ENCODE measurements around the gene FDCSP. TPM values are rescaled to one million over a fixed set of nuclear protein-coding genes. Genes with fewer than 3 reads are reported as not detected.
A peak's percentile ranks its signal among the peaks of the same experiment; 100 is the strongest.
"Not testable (repeated sequence)": the region's sequence is repeated elsewhere in the genome, so short reads cannot be mapped to it uniquely, and the experiment has no call there.

The FDCSP gene
- not detected in 2 replicates for polyA plus RNA-seq (2014; cell fraction: cytosol; rRNA removed)
- not detected in 2 replicates for polyA plus RNA-seq (2014; cell fraction: nucleus; rRNA removed)

- DNase-seq (ENCODE audit: low spot score) = no peak
Observed at GRCh38 chr4:70225824-70226223, at the start of gene FDCSP. Gene FDCSP, plus strand, starts transcription at chr4:70226124. Its CDS starts 5,071 bp downstream, at chr4:70231195.

DNA sequence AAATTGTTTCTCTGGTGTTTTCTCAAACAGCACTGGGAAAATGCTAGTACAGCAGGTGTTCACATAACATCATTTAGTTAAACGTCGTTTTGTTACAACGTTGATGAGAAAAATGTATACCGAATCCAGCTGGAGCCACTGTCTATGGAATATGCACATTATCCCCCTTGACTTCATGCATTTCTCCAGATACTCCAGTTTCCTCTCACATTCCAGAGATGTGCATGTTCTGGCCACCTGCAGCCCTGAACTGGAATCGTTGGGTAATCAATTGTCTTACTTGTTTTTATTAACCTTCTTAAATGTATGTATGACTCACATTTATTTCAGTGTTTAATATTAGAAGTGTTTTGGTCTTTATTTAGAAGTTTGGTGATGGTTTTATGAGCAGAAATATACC lies 48.8 kb upstream of the FDCSP start:
- no peak for DNase-seq (ENCODE audit: low spot score)

GRCh38 chr4:70178075-70178660 lies 47.8 kb upstream of the FDCSP start:
- DNase-seq (ENCODE audit: low spot score) = no peak

- DNase-seq (ENCODE audit: low spot score) = no peak
Observed at GRCh38 chr4:70179811-70180210, 46.1 kb upstream of the FDCSP start.

- DNase-seq (ENCODE audit: low spot score) = no peak
Observed at GRCh38 chr4:70181864-70182263, 44.1 kb upstream of the FDCSP start.

DNA sequence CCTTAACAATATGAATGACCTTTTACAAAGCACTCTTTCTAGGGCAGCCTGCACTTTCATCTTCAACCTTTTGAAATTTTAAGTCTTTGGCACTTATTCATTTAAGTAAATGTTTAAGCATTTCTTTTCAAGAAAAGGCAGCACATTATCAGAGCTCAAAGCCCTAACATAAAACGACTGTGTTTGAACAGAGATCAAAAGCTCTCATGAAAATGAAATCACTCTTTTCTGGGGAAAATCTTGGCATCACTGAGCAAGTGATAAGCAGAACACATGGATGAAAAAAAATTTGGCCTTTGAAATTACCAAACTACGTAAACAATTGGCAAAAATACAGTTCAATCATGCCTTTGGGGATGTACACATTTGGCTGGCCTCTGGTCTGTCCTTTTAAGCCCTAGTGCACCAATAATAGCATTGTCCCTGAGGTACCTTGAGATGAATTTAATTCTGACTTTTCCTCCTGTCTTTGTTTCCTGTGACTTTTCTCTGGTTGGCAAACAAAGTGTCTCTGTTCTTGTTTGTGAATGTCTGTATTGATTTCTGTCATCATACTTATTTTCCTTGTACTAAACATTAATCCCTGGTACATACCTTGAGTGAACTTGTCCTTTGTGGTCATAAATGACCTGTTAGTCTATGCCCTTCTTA lies 43.3 kb upstream of the FDCSP start:
- DNase-seq (ENCODE audit: low spot score) = no peak

DNA sequence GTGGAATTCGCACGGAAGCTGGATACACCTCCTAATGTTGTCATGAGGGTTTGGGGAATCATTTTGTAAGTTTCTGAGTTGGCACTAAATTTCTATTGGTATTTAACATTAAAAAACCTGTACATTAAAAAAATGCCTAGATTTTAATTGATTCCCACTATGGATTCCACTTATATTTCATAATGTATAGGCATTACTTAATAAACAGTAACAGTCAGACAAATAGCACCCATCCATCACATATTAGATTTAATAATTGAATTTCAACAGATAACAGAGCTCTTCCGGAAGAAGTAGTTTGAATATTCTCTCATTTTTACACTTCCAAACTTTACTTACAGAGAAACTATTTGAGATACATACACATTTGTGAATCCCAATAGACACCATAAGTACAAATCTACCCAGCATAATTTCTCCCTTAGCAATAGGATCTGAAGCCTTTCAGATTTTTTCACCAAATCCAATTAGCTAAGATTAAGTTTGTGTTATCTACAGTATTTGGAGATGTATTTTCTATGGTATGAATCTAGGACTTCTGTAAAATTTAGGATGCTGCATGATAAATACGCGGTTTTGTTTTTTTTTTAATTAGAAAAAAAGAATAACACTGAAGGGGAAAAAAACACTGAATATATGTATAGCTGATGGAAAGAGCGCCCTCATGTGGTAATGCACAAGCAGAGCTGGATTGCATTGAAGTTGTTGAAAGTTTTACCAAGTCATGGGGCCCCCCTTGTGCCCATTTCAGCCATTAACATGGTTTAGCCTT lies 42.6 kb upstream of the FDCSP start:
- DNase-seq (ENCODE audit: low spot score) = peak; percentile 5

DNA sequence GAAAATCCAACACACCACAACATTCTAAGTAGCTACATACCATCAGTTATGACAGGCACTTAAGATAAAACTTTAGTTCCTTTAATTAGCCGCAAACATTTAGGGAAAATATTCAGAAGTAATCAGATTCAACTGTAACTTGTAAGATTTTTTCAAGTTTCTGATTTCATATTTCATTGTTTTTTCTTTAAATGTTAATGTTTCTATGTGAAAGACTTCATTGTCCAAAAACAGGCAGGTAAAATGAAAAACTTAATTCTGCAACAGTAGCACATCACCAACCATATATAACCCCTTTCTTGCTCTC lies 42.0 kb upstream of the FDCSP start:
- DNase-seq (ENCODE audit: low spot score) = no peak

DNA sequence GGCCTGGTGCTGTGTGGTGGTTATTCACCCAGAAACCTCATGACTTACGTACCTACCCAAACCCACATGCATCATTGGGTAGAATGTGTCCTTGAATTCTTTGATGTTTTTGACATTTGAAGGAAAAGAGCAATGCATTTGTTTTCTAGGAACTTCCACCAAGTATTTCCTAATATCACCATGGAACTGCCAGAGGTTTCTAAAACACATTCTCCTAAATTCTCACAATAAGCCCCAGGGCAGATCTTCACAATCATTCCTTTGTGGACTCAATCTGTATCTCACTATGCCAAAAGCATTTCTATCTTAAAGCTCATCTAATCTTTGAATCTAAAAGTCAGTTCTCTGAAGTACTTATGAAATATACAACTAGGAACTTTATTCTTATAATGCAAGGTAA lies 38.7 kb upstream of the FDCSP start:
- no peak for DNase-seq (ENCODE audit: low spot score)

DNA sequence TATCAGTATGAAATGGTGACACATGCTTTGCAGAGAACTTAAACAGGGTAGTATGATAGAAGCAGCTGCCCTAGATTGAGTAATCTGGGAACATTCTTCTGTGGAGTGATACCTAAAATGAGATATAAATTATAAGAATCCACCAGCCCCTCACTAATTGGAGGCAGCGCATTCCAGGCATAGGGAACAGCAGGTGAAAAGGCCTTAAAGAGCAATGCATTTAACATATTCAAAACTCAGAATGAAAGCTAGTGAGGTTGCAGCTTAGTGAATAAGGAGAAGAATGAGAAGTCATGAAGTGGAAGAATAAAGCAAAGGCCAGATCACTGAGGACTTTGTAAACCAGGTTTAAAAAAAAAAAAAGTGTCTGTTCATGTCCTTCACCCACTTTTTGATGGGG lies 35.3 kb upstream of the FDCSP start:
- DNase-seq (ENCODE audit: low spot score) = no peak

- no peak for DNase-seq (ENCODE audit: low spot score)
Observed at GRCh38 chr4:70191647-70192046, 34.3 kb upstream of the FDCSP start.

DNA sequence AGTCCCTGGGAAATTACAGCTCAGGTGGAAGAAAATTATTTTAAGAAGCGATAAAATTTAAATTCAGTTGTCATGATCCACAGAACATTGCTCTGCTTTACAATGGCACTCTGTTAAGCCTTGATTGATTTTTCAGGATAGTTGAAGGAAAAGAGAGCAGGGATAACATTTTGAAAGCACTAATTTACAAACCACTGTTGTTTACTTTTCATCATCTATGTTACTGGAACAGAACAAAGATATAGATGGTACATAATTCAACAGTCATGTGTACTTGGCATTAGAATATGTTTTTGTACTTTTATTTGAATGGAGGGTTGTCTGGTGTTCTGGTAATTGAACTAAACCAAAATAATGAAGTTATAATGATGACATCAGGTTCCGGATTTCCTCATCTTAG lies 33.0 kb upstream of the FDCSP start:
- no peak for DNase-seq (ENCODE audit: low spot score)

- no peak for DNase-seq (ENCODE audit: low spot score)
Observed at GRCh38 chr4:70195425-70195824, 30.5 kb upstream of the FDCSP start, which contains the start of gene ODAM. Gene ODAM, plus strand, starts transcription at chr4:70195725. Its CDS starts 819 bp downstream, at chr4:70196544.

GRCh38 chr4:70196857-70197256 lies 29.1 kb upstream of the FDCSP start:
- DNase-seq (ENCODE audit: low spot score) = no peak

- DNase-seq (ENCODE audit: low spot score) = no peak
Observed at GRCh38 chr4:70197842-70198241, 28.1 kb upstream of the FDCSP start.

DNA sequence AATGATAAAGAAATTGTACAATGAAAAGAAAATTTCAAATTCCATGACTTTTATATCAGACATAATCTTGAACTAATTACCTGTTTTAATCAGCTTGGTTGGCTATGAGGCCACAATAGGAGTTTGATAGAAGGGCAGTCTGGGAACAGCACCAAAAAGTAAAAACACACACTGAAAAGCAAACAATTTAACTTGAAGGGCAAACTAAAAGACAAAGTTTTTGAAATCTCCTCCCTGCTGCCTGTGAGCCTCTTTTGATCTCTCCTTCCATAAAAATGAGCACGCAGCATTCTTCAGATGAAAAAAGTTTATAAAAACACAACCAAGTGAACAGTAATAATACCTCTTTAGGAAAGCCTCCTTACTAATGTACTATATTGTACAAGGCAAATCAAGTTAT lies 22.3 kb upstream of the FDCSP start:
- DNase-seq (ENCODE audit: low spot score) = no peak

GRCh38 chr4:70212752-70213151 lies 13.2 kb upstream of the FDCSP start:
- DNase-seq (ENCODE audit: low spot score) = not testable (repeated sequence)

DNA sequence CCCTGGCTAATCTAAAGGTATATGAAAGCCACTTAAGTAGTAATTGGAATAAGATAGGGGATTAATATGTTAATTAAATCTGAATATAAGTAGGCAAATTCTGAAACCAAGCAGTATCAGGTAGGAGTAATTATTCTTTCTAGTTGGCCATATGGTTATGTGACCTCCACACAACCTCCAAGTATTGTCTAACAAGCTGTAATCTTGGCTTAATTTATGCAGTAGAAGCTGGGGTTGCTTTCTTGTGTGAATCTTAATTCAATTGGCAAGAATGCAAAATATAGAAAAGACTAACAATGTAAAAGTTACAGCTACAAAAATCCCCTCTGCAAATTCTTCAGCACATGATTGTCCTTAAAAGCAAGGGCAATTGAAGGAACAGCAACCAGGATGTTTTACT lies 9.8 kb upstream of the FDCSP start:
- not testable (repeated sequence) for DNase-seq (ENCODE audit: low spot score)

DNA sequence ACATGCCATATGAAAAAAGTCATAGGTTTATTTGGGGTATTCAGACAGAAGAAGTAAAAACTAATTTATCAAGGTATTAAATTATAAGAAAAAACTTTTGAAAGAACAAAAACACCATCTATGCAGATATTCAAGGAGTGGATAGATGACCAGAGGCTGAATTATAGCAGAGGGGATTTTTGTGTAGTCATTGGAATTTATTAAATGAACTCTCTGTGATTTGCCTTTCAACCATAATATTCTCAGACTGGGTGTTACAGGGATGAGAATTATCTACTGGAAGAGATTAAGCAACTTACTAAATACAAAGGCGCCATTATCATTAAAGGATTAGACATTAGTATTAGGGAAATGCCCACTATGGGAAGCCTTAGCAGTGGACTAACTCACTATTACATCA lies 9.4 kb upstream of the FDCSP start:
- not testable (repeated sequence) for DNase-seq (ENCODE audit: low spot score)

GRCh38 chr4:70221389-70221788 lies 4.5 kb upstream of the FDCSP start:
- DNase-seq (ENCODE audit: low spot score) = not testable (repeated sequence)

- not testable (repeated sequence) for DNase-seq (ENCODE audit: low spot score)
Observed at GRCh38 chr4:70221818-70222217, 4.1 kb upstream of the FDCSP start.

DNA sequence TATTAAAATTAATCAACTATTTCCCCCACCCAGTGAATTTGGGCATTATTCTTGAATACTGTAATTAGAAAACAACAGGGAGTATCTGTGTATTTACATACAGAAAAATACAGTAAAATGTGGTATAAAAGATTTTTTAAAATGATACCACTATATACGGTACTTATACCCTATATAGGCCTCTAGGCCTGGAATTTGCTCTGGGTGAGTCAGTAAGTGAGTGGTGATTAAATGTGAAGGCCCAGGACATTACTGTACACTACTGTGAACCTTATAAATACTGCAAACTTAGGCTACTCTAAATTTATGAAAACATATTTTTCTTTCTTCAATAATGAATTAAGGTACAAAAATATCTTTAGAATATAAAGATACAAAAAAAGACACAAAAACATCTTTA lies 10.2 kb downstream of the FDCSP start:
- DNase-seq (ENCODE audit: low spot score) = no peak
